Mucosa of descending colon (tissue), 3 donors: ENCODE data around the gene SNRNP70. TPM values are rescaled to one million over a fixed set of nuclear protein-coding genes. Genes with fewer than 3 reads are reported as not detected.

Source experiments
- ATAC-seq: fragments of 200-7000 bp; cut with Tn5 transposase; one replicate; pipeline ENCODE4 v1.9.1; 2020; ENCODE audit warnings: mild to moderate bottlenecking, moderate library complexity
- DNase-seq, 3 donors: peaks; one replicate each; pipeline ENCODE4 v3.0.0-alpha.2; 2020
- H3K36me3 ChIP-seq: fragments of 200-600 bp; one replicate; pipeline ENCODE4 v1.8.0; 2021; ENCODE audit warnings: low read depth, mild to moderate bottlenecking
- H3K4me1 ChIP-seq: fragments of 200-600 bp; one replicate; pipeline ENCODE4 v1.8.0; 2021; ENCODE audit warnings: low read depth, mild to moderate bottlenecking
- H3K4me3 ChIP-seq: fragments of 200-600 bp; one replicate; pipeline ENCODE4 v1.8.0; 2021; ENCODE audit warnings: mild to moderate bottlenecking
- H3K9me3 ChIP-seq: fragments of 200-600 bp; one replicate; pipeline ENCODE4 v1.8.0; 2021; ENCODE audit warnings: mild to moderate bottlenecking
- CTCF ChIP-seq: fragments of 200-600 bp; IDR thresholded peaks from one replicate; pipeline ENCODE4 v1.8.0; 2022; ENCODE audit warnings: antibody characterized with exemption, mild to moderate bottlenecking
- intact Hi-C, 2 donors: fragments of 100-400 bp; cut with DNase I in 1 of 2; cut with micrococcal nuclease in 1 of 2; formaldehyde crosslinking; loops; one replicate each; pipeline versions ENCODE4 v1.11.0 to v1.11.1; 2022; cut with DNase I, micrococcal nuclease
- total RNA-seq, 3 donors: library from RNA; stranded (reverse); fragmentation: NEBNext Ultra II Directional in 2 of 3; extraction: Animal tissue kit (Norgen Biotek cat#: 25700) in 2 of 3; gene quantifications; one replicate each; pipeline versions ENCODE4 v1.2.1 to v1.2.4, GENCODE V29; 2021 to 2023
- donor health status: DM: no; HTN: no; CAD: no; lungs with moderate emphysema.
- donor health status: DM: no; HTN: no; CAD: no.
- donor health status: DM: no; HTN: yes; CAD: no.

SNRNP70 gene
- total RNA-seq, 3 donors from 2014 or later, result 136 to 257 (median 200) TPM

GRCh38 chr19:49107625-49108459 lies 22.6 kb downstream of the SNRNP70 start:
- intact Hi-C loops, result no loop called here
- no peaks in the 10 kb centered on the region for H3K36me3 ChIP-seq
- H3K9me3 ChIP-seq, result no peaks in the 10 kb centered on the region
- ATAC-seq (no peak), DNase-seq (no peak)
- no peaks in the 10 kb centered on the region for H3K4me1 ChIP-seq
- TF ChIP-seq CTCF, result no peak
- H3K4me3 ChIP-seq, result no peak overlapping the region

DNA sequence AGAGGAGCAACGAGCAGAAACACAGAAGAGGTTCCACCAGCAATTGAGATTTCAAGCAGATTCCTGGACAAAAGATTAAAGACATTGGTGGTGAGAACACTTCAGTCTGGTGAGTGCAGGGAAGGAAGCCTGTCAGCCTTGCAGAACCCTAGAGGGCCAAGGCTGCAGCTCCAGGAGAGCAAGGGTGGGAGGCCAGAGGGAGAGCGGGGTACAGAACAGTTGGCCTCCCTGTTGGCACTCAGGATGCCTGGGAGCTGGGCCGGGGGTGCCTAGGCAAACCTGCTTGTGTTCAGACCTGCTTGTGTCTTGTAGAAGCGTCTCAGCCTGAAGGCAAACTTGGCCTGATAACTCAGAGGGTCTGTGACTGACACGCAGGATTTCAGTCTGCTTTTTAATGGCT lies 23.8 kb downstream of the SNRNP70 start:
- no peak for ATAC-seq
- Histone ChIP-seq H3K9me3 (no peaks in the 10 kb centered on the region), H3K4me3 (no peak overlapping the region), H3K36me3 (no peaks in the 10 kb centered on the region), H3K4me1 (peaks cover 4% of the 10 kb centered on the region)
- TF ChIP-seq CTCF, result no peak
- intact Hi-C loops, result no loop called here
- no peak for DNase-seq

DNA sequence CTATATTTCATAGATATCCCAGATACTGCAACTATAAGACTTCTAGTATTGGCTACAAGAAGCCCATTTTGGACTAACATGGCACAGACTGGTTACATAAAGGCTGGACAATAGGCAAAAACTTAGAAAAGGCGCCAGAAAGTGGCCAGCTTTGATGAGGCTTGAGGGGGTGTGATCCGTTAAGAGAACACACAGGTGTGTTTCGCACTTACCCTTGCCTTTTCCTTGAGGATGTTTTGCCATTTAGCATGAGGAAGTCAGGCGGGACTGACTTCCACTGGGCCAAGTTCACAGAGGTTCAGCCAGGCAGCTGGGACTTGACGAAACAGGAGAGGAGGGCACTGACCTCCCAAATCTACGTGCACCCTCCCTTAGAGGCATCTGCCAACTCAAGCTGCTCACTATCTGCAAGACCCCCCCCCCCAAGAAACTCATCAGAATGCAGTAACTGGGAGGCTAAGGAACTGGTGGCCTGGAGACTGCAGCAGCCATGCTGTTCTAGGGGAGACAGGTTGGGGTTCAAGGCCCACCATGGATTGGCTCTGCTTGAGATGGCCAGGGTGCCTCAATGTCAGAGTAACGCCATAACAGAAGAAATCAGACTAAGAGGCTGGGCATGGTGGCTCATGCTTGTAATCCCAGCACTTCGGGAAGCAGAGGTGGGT lies 24.4 kb downstream of the SNRNP70 start:
- ATAC-seq (no peak), DNase-seq (no peak)
- Histone ChIP-seq H3K4me3 (no peak overlapping the region), H3K4me1 (peaks cover 4% of the 10 kb centered on the region), H3K36me3 (no peaks in the 10 kb centered on the region), H3K9me3 (no peaks in the 10 kb centered on the region)
- no peak for TF ChIP-seq CTCF
- intact Hi-C loops, result no loop called here

- Histone ChIP-seq H3K9me3 (no peaks in the 10 kb centered on the region), H3K36me3 (no peaks in the 10 kb centered on the region), H3K4me3 (no peak overlapping the region), H3K4me1 (peaks cover 4% of the 10 kb centered on the region)
- intact Hi-C loops, result no loop called here
- TF ChIP-seq CTCF, result no peak
- ATAC-seq, result no peak
- DNase-seq, result no peak
Observed at GRCh38 chr19:49110567-49110966, 25.3 kb downstream of the SNRNP70 start.

DNA sequence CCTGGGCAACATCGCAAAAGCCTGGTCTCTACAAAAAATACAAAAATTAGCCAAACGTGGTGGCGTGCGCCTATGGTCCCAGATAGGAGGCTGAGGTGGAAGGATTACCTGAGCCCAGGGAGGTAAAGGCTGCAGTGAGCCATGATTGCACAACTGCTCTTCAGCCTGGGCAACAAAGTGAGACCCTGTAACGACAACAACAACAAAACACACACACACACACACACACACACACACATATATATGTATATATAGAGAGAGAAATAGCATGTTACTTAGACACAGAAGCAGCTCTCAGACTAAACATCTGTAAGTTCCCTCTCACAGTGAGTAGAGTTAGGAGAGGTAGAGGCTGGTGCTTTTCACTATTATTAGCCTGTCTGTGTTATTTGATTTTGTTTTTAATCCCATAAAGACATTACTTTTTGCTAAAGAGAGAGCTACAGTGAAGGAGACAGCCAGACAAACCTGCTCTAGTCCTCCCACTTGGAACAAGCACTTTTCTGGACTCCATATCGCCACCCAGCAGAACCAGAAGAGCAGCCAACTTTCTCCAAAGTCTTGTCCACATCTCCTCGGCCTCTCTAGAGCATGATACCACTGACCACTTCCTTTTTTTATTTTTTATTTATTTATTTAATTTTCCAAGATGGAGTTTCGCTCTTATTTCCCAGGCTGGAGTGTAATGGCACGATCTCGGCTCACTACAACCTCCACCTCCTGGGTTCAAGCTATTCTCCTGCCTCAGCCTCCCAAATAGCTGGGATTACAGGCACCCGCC lies 26.2 kb downstream of the SNRNP70 start:
- intact Hi-C loops, result no loop called here
- H3K4me1 ChIP-seq, result peaks cover 7% of the 10 kb centered on the region
- no peak for TF ChIP-seq CTCF
- ATAC-seq (no peak), DNase-seq (no peak)
- H3K4me3 ChIP-seq, result no peak overlapping the region
- H3K36me3 ChIP-seq, result no peaks in the 10 kb centered on the region
- no peaks in the 10 kb centered on the region for H3K9me3 ChIP-seq
